Measurements from ENCODE around the gene TAX1BP3.
A peak's percentile ranks its signal among the peaks of the same experiment; 100 is the strongest.

The TAX1BP3 gene

GRCh38 chr17:3647769-3648555 lies 20.4 kb downstream of the TAX1BP3 start:
- TF ChIP-seq POLR2A (IDR thresholded peaks at IDR 0.05; ENCODE audit: extremely low read depth, insufficient read length) (no peak), MAX (IDR thresholded peaks at IDR 0.05; ENCODE audit: low read depth, low read length) (no peak), CTCF (IDR thresholded peaks at IDR 0.05; ENCODE audit: low read depth, low read length) (peak; percentile 47), MYC (IDR thresholded peaks at IDR 0.05; ENCODE audit: low read depth, low read length) (no peak)
- peak; percentile 57 for DNase-seq (ENCODE audit: low read depth)

DNA sequence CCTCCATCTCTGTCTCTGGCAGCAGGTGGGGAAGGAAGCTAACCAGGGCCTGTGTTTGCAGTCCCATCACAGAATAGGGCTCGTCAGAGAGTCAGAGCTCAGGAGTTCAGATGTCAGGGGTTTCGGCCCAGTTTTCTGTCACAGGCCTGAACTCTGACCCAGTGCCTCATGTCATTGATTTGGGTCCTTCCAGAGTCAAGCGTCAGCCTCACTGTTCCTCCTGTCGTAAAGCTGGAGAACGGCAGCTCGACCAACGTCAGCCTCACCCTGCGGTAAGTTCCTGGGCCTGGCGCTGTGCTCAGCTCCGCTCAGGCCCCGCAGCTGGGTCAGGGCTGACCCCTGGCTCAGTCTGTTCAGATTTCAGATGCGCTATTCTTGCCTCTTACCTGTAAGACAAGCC lies 21.1 kb downstream of the TAX1BP3 start:
- TF ChIP-seq CTCF (IDR thresholded peaks at IDR 0.05; ENCODE audit: low read depth, low read length) (no peak), MYC (IDR thresholded peaks at IDR 0.05; ENCODE audit: low read depth, low read length) (no peak), POLR2A (IDR thresholded peaks at IDR 0.05; ENCODE audit: extremely low read depth, insufficient read length) (no peak), MAX (IDR thresholded peaks at IDR 0.05; ENCODE audit: low read depth, low read length) (no peak)
- no peak overlapping the region for H3K4me3 ChIP-seq (ENCODE audit: low read depth, low read length)
- no peak for DNase-seq (ENCODE audit: low read depth)

More at GRCh38 chr17:3647769-3648555, 20.4 kb downstream of the TAX1BP3 start:
- H3K4me3 ChIP-seq (ENCODE audit: low read depth, low read length): no peak overlapping the region

- H3K4me3 ChIP-seq (ENCODE audit: low read depth, low read length): no peak overlapping the region
- no peak for DNase-seq (ENCODE audit: low read depth)
- TF ChIP-seq MAX (IDR thresholded peaks at IDR 0.05; ENCODE audit: low read depth, low read length) (no peak), CTCF (IDR thresholded peaks at IDR 0.05; ENCODE audit: low read depth, low read length) (no peak), MYC (IDR thresholded peaks at IDR 0.05; ENCODE audit: low read depth, low read length) (no peak), POLR2A (IDR thresholded peaks at IDR 0.05; ENCODE audit: extremely low read depth, insufficient read length) (no peak)
Observed at GRCh38 chr17:3645310-3645709, 23.1 kb downstream of the TAX1BP3 start.

GRCh38 chr17:3643889-3644349 lies 24.5 kb downstream of the TAX1BP3 start:
- TF ChIP-seq POLR2A (IDR thresholded peaks at IDR 0.05; ENCODE audit: extremely low read depth, insufficient read length) (no peak), MAX (IDR thresholded peaks at IDR 0.05; ENCODE audit: low read depth, low read length) (no peak), MYC (IDR thresholded peaks at IDR 0.05; ENCODE audit: low read depth, low read length) (no peak), CTCF (IDR thresholded peaks at IDR 0.05; ENCODE audit: low read depth, low read length) (no peak)
- DNase-seq (ENCODE audit: low read depth): no peak
- H3K4me3 ChIP-seq (ENCODE audit: low read depth, low read length): no peak overlapping the region

- DNase-seq (ENCODE audit: low read depth): no peak
Observed at GRCh38 chr17:3641717-3642486, 26.5 kb downstream of the TAX1BP3 start.

More at GRCh38 chr17:3641717-3642486, 26.5 kb downstream of the TAX1BP3 start:
- no peak for TF ChIP-seq POLR2A (IDR thresholded peaks at IDR 0.05; ENCODE audit: extremely low read depth, insufficient read length)
- TF ChIP-seq CTCF (IDR thresholded peaks at IDR 0.05; ENCODE audit: low read depth, low read length): no peak
- H3K4me3 ChIP-seq (ENCODE audit: low read depth, low read length): no peak overlapping the region

All from NB4 (cell line).